Effector memory CD4-positive, alpha-beta T cell (primary cell): ENCODE results near the gene SPIRE1.

ENCODE experiments used
- DNase-seq, 3 donors: peaks; one replicate each; pipeline ENCODE4 v3.0.0-alpha.2; 2020
- H3K27ac ChIP-seq: 2 replicates; pipeline ENCODE4 v1.7.0; 2013; ENCODE audit warnings: mild to moderate bottlenecking, low read length, moderate library complexity; ENCODE audit not compliant: insufficient read depth, poor library complexity, severe bottlenecking
- H3K27me3 ChIP-seq: replicated peaks from 2 replicates; pipeline ENCODE4 v1.7.0; 2013; ENCODE audit warnings: mild to moderate bottlenecking, low read length; ENCODE audit not compliant: insufficient read depth, control insufficient read depth, poor library complexity, severe bottlenecking
- H3K36me3 ChIP-seq: 2 replicates; pipeline ENCODE4 v1.7.0; 2013; ENCODE audit warnings: mild to moderate bottlenecking, low read length, moderate library complexity; ENCODE audit not compliant: control insufficient read depth, insufficient read depth
- H3K4me1 ChIP-seq: 2 replicates; pipeline ENCODE4 v1.7.0; 2013; ENCODE audit warnings: low read length, mild to moderate bottlenecking; ENCODE audit not compliant: control insufficient read depth, insufficient read depth, poor library complexity, severe bottlenecking
- H3K4me3 ChIP-seq: 2 replicates; pipeline ENCODE4 v1.7.0; 2013; ENCODE audit warnings: low read length, low read depth, mild to moderate bottlenecking; ENCODE audit not compliant: insufficient read depth, poor library complexity, severe bottlenecking
- H3K9me3 ChIP-seq: 2 replicates; pipeline ENCODE4 v1.7.0; 2013; ENCODE audit warnings: mild to moderate bottlenecking, low read length, moderate library complexity; ENCODE audit not compliant: control insufficient read depth

Gene SPIRE1

GRCh38 chr18:12604445-12605007, 53.4 kb downstream of the SPIRE1 start:
- H3K27me3 ChIP-seq: no peaks in the 10 kb centered on the region
- no peaks in the 10 kb centered on the region for H3K4me1 ChIP-seq
- H3K9me3 ChIP-seq: no peaks in the 10 kb centered on the region
- DNase-seq: no peak
- H3K4me3 ChIP-seq: no peak overlapping the region
- no peak overlapping the region for H3K27ac ChIP-seq
- H3K36me3 ChIP-seq: no peaks in the 10 kb centered on the region

DNA sequence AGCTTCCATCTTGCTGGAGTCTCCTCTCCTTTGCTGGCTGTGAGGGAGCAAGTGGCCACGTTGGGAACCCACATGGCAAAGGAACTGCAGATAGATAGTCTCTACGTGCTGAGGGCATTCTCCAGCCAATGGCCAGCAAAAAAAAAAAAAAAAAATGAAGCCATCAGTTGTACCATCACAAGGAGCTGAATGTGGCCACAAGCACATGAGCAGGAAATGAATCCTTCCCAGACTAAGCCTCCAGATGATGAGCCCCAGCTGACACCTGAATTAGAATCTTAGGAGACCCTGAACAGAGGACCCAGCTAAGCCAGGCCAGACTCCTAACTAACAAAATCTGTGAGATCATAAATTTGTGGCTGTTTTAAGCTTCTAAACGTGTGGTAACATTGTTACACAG, 57.9 kb downstream of the SPIRE1 start:
- DNase-seq: no peak
- H3K9me3 ChIP-seq: no peaks in the 10 kb centered on the region
- H3K27me3 ChIP-seq: no peaks in the 10 kb centered on the region
- no peak overlapping the region for H3K27ac ChIP-seq
- no peaks in the 10 kb centered on the region for H3K36me3 ChIP-seq
- H3K4me3 ChIP-seq: no peak overlapping the region
- peaks cover 2% of the 10 kb centered on the region for H3K4me1 ChIP-seq

DNA sequence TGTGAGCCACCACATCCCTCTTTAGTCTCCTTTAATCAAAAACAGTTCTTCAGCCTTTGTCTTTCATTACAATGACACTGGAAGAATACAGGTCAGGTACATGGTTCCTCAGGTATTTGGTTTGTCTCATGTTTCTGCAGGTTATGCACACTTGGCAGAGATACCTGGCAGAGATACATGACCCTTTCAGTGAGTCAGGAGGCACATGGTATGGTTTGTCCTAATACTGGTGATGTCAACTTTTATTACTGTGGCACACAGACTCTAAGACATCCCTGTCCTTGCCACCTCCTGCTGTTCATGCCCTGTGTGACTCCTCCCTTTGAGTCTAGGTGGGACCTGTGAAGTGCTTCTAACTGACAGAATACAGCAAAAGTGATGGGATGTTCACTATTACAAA, 58.4 kb downstream of the SPIRE1 start:
- Histone ChIP-seq H3K4me1 (peaks cover 2% of the 10 kb centered on the region), H3K4me3 (no peak overlapping the region), H3K27ac (no peak overlapping the region), H3K36me3 (no peaks in the 10 kb centered on the region), H3K9me3 (no peaks in the 10 kb centered on the region), H3K27me3 (no peaks in the 10 kb centered on the region)
- DNase-seq: no peak

GRCh38 chr18:12598181-12598930, 59.6 kb downstream of the SPIRE1 start:
- Histone ChIP-seq H3K27ac (no peak overlapping the region), H3K4me3 (no peak overlapping the region), H3K36me3 (no peaks in the 10 kb centered on the region), H3K4me1 (peaks cover 2% of the 10 kb centered on the region), H3K27me3 (no peaks in the 10 kb centered on the region), H3K9me3 (no peaks in the 10 kb centered on the region)
- DNase-seq: no peak

- H3K36me3 ChIP-seq: no peaks in the 10 kb centered on the region
- H3K4me3 ChIP-seq: no peak overlapping the region
- no peaks in the 10 kb centered on the region for H3K9me3 ChIP-seq
- H3K4me1 ChIP-seq: peaks cover 2% of the 10 kb centered on the region
- H3K27me3 ChIP-seq: no peaks in the 10 kb centered on the region
- no peak overlapping the region for H3K27ac ChIP-seq
- no peak for DNase-seq
Measured at GRCh38 chr18:12597760-12598159, 60.1 kb downstream of the SPIRE1 start.

- no peak for DNase-seq
- no peaks in the 10 kb centered on the region for H3K36me3 ChIP-seq
- no peak overlapping the region for H3K4me3 ChIP-seq
- peaks cover 2% of the 10 kb centered on the region for H3K4me1 ChIP-seq
- H3K27ac ChIP-seq: no peak overlapping the region
- no peaks in the 10 kb centered on the region for H3K9me3 ChIP-seq
- H3K27me3 ChIP-seq: no peaks in the 10 kb centered on the region
Measured at GRCh38 chr18:12595571-12596255, 62.2 kb downstream of the SPIRE1 start.

- no peak for DNase-seq
- Histone ChIP-seq H3K4me3 (no peak overlapping the region), H3K36me3 (no peaks in the 10 kb centered on the region), H3K27ac (no peak overlapping the region), H3K27me3 (no peaks in the 10 kb centered on the region), H3K9me3 (no peaks in the 10 kb centered on the region), H3K4me1 (peaks cover 2% of the 10 kb centered on the region)
Measured at GRCh38 chr18:12593866-12594265, 64.0 kb downstream of the SPIRE1 start.

- no peak overlapping the region for H3K27ac ChIP-seq
- H3K36me3 ChIP-seq: no peaks in the 10 kb centered on the region
- DNase-seq: no peak
- no peaks in the 10 kb centered on the region for H3K9me3 ChIP-seq
- H3K27me3 ChIP-seq: no peaks in the 10 kb centered on the region
- peaks cover under 1% of the 10 kb centered on the region for H3K4me1 ChIP-seq
- no peak overlapping the region for H3K4me3 ChIP-seq
Measured at GRCh38 chr18:12592597-12593127, 65.2 kb downstream of the SPIRE1 start.

DNA sequence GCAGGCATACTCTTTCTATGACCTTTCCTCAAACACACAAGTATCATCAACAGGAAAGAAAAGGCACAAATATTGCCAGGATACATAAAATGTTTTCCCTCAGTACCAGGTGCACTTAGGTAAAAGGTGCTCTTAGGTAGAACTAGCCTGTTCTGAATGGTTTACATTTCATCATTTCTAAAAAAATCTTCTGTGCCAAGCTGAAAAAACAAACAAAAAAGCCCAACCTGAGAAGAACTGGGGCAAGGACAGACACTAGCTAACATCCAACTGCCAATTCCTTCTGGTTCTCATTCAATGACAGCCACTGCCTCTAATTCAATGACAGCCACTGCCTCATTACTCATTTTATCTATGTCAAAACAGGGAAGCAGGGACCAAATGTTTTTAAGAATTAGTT, 68.5 kb downstream of the SPIRE1 start:
- no peaks in the 10 kb centered on the region for H3K4me1 ChIP-seq
- H3K27me3 ChIP-seq: no peaks in the 10 kb centered on the region
- no peak for DNase-seq
- no peaks in the 10 kb centered on the region for H3K36me3 ChIP-seq
- no peak overlapping the region for H3K27ac ChIP-seq
- H3K4me3 ChIP-seq: no peak overlapping the region
- no peaks in the 10 kb centered on the region for H3K9me3 ChIP-seq

DNA sequence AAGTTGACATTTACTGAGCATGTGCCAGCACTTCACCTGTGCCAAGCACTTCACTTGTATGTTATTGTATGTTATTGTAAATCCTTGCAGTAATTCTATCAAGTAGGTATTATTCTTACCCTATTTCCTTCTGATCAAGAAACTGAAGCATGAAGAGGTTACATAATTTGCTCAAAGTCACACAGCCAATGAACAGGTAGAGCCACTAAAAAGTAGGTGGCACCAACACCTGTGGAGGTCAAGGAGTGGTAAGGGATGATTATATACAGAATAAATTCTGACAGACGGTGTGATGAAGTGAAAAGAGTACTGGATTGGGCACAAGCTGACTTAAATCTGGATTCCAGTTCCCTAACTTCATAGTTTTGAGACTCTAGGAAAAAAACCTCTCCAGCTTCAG, 71.0 kb downstream of the SPIRE1 start:
- DNase-seq: no peak
- H3K4me1 ChIP-seq: no peaks in the 10 kb centered on the region
- H3K9me3 ChIP-seq: no peaks in the 10 kb centered on the region
- no peaks in the 10 kb centered on the region for H3K36me3 ChIP-seq
- no peak overlapping the region for H3K27ac ChIP-seq
- H3K27me3 ChIP-seq: no peaks in the 10 kb centered on the region
- no peak overlapping the region for H3K4me3 ChIP-seq
